Measurements from ENCODE around the gene ADGRL4. TPM values are rescaled to one million over a fixed set of nuclear protein-coding genes. Genes with fewer than 3 reads are reported as not detected.
"Not testable (repeated sequence)": the region's sequence is repeated elsewhere in the genome, so short reads cannot be mapped to it uniquely, and the experiment has no call there.

The ADGRL4 gene
- total RNA-seq, 1 experiment from 2014 or later: not detected

GRCh38 chr1:78884685-78885452 lies 121.7 kb downstream of the ADGRL4 start:
- intact Hi-C loops (cut with micrococcal nuclease; ENCODE audit: unreplicated experiment) (no loop called here), in situ Hi-C loops (cut with HindIII; ENCODE audit: low pct_unique_long_range_greater_than_20kb, low sequenced_read_pairs) (no loop called here)
- TF ChIP-seq CTCF (IDR thresholded peaks at IDR 0.05): no peak
- peak; percentile 57; the same call in 1 of the 2 replicates for TF ChIP-seq TCF7L2 (IDR thresholded peaks at IDR 0.05; ENCODE audit: low read depth, low read length)
- no peak for TF ChIP-seq POLR2AphosphoS5 (IDR thresholded peaks at IDR 0.05; ENCODE audit: low read depth, low read length)
- no peak for TF ChIP-seq REST (IDR thresholded peaks at IDR 0.05; ENCODE audit: insufficient read depth in 1 of 2, low read depth in 2 of 2, low read length in 1 of 2)
- TF ChIP-seq SIN3A (IDR thresholded peaks at IDR 0.05; ENCODE audit: borderline replicate concordance, insufficient read depth, low read depth, low read length): no peak
- ATAC-seq (peak; percentile 45), DNase-seq (ENCODE audit: low read depth, low spot score) (no peak)
- ChIA-PET CTCF (no interaction called here), POLR2A (no interaction called here)
- H3K4me1 ChIP-seq (ENCODE audit: control insufficient read depth, insufficient read depth, low read length): no peaks in the 10 kb centered on the region
- no peak overlapping the region for H3K4me3 ChIP-seq (ENCODE audit: low read depth in 2 of 2, low read length in 2 of 2)
- H3K27me3 ChIP-seq (ENCODE audit: control insufficient read depth, insufficient read depth, low read length): no peaks in the 10 kb centered on the region
- peak overlapping the region; percentile 7; the same call in 1 of the 2 replicates for H3K27ac ChIP-seq (ENCODE audit: low read length)
- BruUV-seq (replicated peaks): no TSS peak
- H3K36me3 ChIP-seq (ENCODE audit: control insufficient read depth, insufficient read depth, low read length): no peaks in the 10 kb centered on the region
- H3K9me3 ChIP-seq (ENCODE audit: control insufficient read depth, insufficient read depth, low read depth, low read length): no peaks in the 10 kb centered on the region

GRCh38 chr1:78880223-78880622 lies 126.3 kb downstream of the ADGRL4 start:
- ChIA-PET CTCF (no interaction called here), POLR2A (no interaction called here)
- Histone ChIP-seq H3K9me3 (ENCODE audit: control insufficient read depth, insufficient read depth, low read depth, low read length) (no peaks in the 10 kb centered on the region), H3K36me3 (ENCODE audit: control insufficient read depth, insufficient read depth, low read length) (no peaks in the 10 kb centered on the region), H3K27me3 (ENCODE audit: control insufficient read depth, insufficient read depth, low read length) (no peaks in the 10 kb centered on the region), H3K4me3 (ENCODE audit: low read depth in 2 of 2, low read length in 2 of 2) (no peak overlapping the region), H3K27ac (ENCODE audit: low read length) (no peak overlapping the region), H3K4me1 (ENCODE audit: control insufficient read depth, insufficient read depth, low read length) (no peaks in the 10 kb centered on the region)
- no peak for DNase-seq (ENCODE audit: low read depth, low spot score)
- in situ Hi-C loops (cut with HindIII; ENCODE audit: low pct_unique_long_range_greater_than_20kb, low sequenced_read_pairs) (no loop called here), intact Hi-C loops (cut with micrococcal nuclease; ENCODE audit: unreplicated experiment) (no loop called here)
- TF ChIP-seq REST (IDR thresholded peaks at IDR 0.05; ENCODE audit: insufficient read depth in 1 of 2, low read depth in 2 of 2, low read length in 1 of 2) (no peak), SIN3A (IDR thresholded peaks at IDR 0.05; ENCODE audit: borderline replicate concordance, insufficient read depth, low read depth, low read length) (no peak), CTCF (IDR thresholded peaks at IDR 0.05) (no peak), TCF7L2 (IDR thresholded peaks at IDR 0.05; ENCODE audit: low read depth, low read length) (no peak), POLR2AphosphoS5 (IDR thresholded peaks at IDR 0.05; ENCODE audit: low read depth, low read length) (no peak)
- BruUV-seq (replicated peaks): no TSS peak
- no peak for ATAC-seq

GRCh38 chr1:78875986-78876385 lies 130.5 kb downstream of the ADGRL4 start:
- H3K27ac ChIP-seq (ENCODE audit: low read length); H3K27me3 ChIP-seq (ENCODE audit: control insufficient read depth, insufficient read depth, low read length); H3K4me3 ChIP-seq (ENCODE audit: low read depth in 2 of 2, low read length in 2 of 2); H3K36me3 ChIP-seq (ENCODE audit: control insufficient read depth, insufficient read depth, low read length); intact Hi-C loops (cut with micrococcal nuclease; ENCODE audit: unreplicated experiment); H3K4me1 ChIP-seq (ENCODE audit: control insufficient read depth, insufficient read depth, low read length); ATAC-seq; in situ Hi-C loops (cut with HindIII; ENCODE audit: low pct_unique_long_range_greater_than_20kb, low sequenced_read_pairs); POLR2A ChIA-PET; CTCF ChIA-PET; H3K9me3 ChIP-seq (ENCODE audit: control insufficient read depth, insufficient read depth, low read depth, low read length); DNase-seq (ENCODE audit: low read depth, low spot score); BruUV-seq (replicated peaks): not testable (repeated sequence)
